Adrenal gland (tissue), 19 donors: ENCODE data around the gene FRAT1. TPM values are rescaled to one million over a fixed set of nuclear protein-coding genes. Genes with fewer than 3 reads are reported as not detected.

Source experiments
- DNase-seq, 7 donors: peaks; one replicate each; pipeline ENCODE4 v3.0.0-alpha.2; 2019 to 2020
- H3K27ac ChIP-seq, 5 donors: fragments of 200-600 bp; sonication (generic) in 4 of 5; 1 replicate in 3 of 5; 2 replicates in 2 of 5; pipeline versions ENCODE4 v1.5.1 to v1.8.0; 2016 to 2020; ENCODE audit warnings: mild to moderate bottlenecking in 1 of 5
- H3K27me3 ChIP-seq: fragments of 200-600 bp; 2 replicates; pipeline ENCODE4 v1.8.0; 2021
- H3K36me3 ChIP-seq, 2 donors: fragments of 200-600 bp; replicated peaks in 1 of 2; 1 replicate in 1 of 2; 2 replicates in 1 of 2; pipeline versions ENCODE4 v1.5.1 to v1.8.0; 2018 to 2022
- H3K4me1 ChIP-seq, 2 donors: fragments of 200-600 bp; replicated peaks in 1 of 2; 1 replicate in 1 of 2; 2 replicates in 1 of 2; pipeline versions ENCODE4 v1.5.1 to v1.8.0; 2018 to 2021
- H3K4me3 ChIP-seq, 4 donors: fragments of 200-600 bp; sonication (generic) in 3 of 4; one replicate each; pipeline ENCODE4 v1.5.1; 2016 to 2018
- H3K9me3 ChIP-seq, 3 donors: fragments of 200-600 bp; sonication (generic) in 1 of 3; replicated peaks in 1 of 3; 1 replicate in 2 of 3; 2 replicates in 1 of 3; pipeline versions ENCODE4 v1.5.1 to v1.8.0; 2016 to 2021
- CTCF ChIP-seq, 6 experiments: fragments of 450-650 bp in 4 of 6; fragments of 200-600 bp in 2 of 6; sonication (generic) in 1 of 6; IDR thresholded peaks; 1 replicate in 5 of 6; 2 replicates in 1 of 6; pipeline versions ENCODE4 v1.5.1 to v1.8.0; 2016 to 2021; ENCODE audit warnings: antibody characterized with exemption in 6 of 6, mild to moderate bottlenecking in 2 of 6, moderate library complexity in 1 of 6
- POLR2A ChIP-seq, 2 donors: fragments of 450-650 bp; IDR thresholded peaks; one replicate each; pipeline ENCODE4 v1.6.1; 2017; ENCODE audit warnings: antibody characterized with exemption in 2 of 2, mild to moderate bottlenecking in 2 of 2, moderate library complexity in 1 of 2
- WGBS, 4 donors: extraction: QIAGEN DNeasy Blood & Tissue Kit in 2 of 4; methylation state at CpG; one replicate each; pipeline versions ENCODE4 v1.1.5 to v1.1.7; 2013 to 2017; 5-methylcytosine and 5-hydroxymethylcytosine counted together
- intact Hi-C, 2 donors: fragments of 100-400 bp; cut with DNase I; formaldehyde crosslinking; loops; one replicate each; pipeline versions ENCODE4 v1.14.1 to v1.15.0; 2022 to 2023
- long read RNA-seq, 10 donors: library from polyadenylated mRNA in 3 of 10; unstranded in 2 of 10; stranded (forward) in 1 of 10; transcript quantifications; one replicate each; pipeline ENCODE4 v2.0.0 and lab custom pipeline, GENCODE V29; 2021 to 2026
- polyA plus RNA-seq, 3 donors: library from polyadenylated mRNA; stranded (reverse); fragments of 200-250 nt in 2 of 3; fragments of 350-450 nt in 1 of 3; fragmentation: Illumina TruSeq in 1 of 3; extraction: RNeasy Lipid Tissue Mini Kit (QIAGEN cat#74804) in 1 of 3; gene quantifications; one replicate each; pipeline ENCODE4 v1.2.3, GENCODE V29; 2013 to 2014
- total RNA-seq, 9 donors: library from RNA; depleted of rRNA in 4 of 9; stranded (reverse); fragments of >200 nt in 4 of 9; fragments of 120-200 nt in 1 of 9; fragmentation: NEBNext Ultra II Directional in 1 of 9; extraction: Animal tissue kit (Norgen Biotek cat#: 25700) in 1 of 9; gene quantifications; one replicate each; pipeline versions ENCODE4 v1.1.0 to v1.2.4, GENCODE V29; 2013 to 2023
- donor health status: healthy with polysubstance abuse.
- donor health status: Bipolar disorder and iron deficiency.
- donor health status: DM: yes; HTN: yes; CAD: no.
- donor health status: DM: no; HTN: no; CAD: no.
- donor health status: DM: no; HTN: no; CAD: no.
- donor health status: DM: yes; HTN: yes; CAD: no.

FRAT1 gene
- total RNA-seq: 10 to 100 TPM in 2 of 9 donors, 1 to 10 TPM in 7; 2.0 to 11.1 (median 7.4) TPM
- polyA plus RNA-seq: 1 to 10 TPM; 1.3 to 2.7 (median 2.3) TPM
- long read RNA-seq, donor 1: 0 reads
- long read RNA-seq, donor 2: 0 reads
- long read RNA-seq, donor 3, partial matches to known transcripts: 0 of 1 reads
- long read RNA-seq, donor 3, other reads (novel, unspliced or antisense): 0 of 1 reads
- long read RNA-seq, donor 4: 0 reads
- long read RNA-seq, donor 5, transcript FRAT1-201 (1 exons, 2,649 nt): major isoform, 34 of 37 reads
- long read RNA-seq, donor 5, partial matches to known transcripts: 0 of 37 reads
- long read RNA-seq, donor 5, other reads (novel, unspliced or antisense): 0 of 37 reads
- long read RNA-seq, donor 6, partial matches to known transcripts: 0 of 1 reads
- long read RNA-seq, donor 6, other reads (novel, unspliced or antisense): 0 of 1 reads
- long read RNA-seq, donor 7, partial matches to known transcripts: 0 of 4 reads
- long read RNA-seq, donor 7, other reads (novel, unspliced or antisense): 0 of 4 reads
- long read RNA-seq, donor 8, partial matches to known transcripts: 0 of 3 reads
- long read RNA-seq, donor 8, other reads (novel, unspliced or antisense): 0 of 3 reads
- long read RNA-seq, donor 9, partial matches to known transcripts: 0 of 2 reads
- long read RNA-seq, donor 9, other reads (novel, unspliced or antisense): 0 of 2 reads
- long read RNA-seq, donor 10, partial matches to known transcripts: 0 of 3 reads
- long read RNA-seq, donor 10, other reads (novel, unspliced or antisense): 0 of 3 reads

- peak; percentile 90 to 95 (median 94) for DNase-seq
- Histone ChIP-seq H3K27ac (peak within 1 kb of the TSS; percentile 93 to 98 (median 97)), H3K27me3 (no peaks in the 10 kb centered on the region), H3K4me1 (peaks cover 10 to 29% of the 10 kb centered on the region in 2 donors), H3K36me3 (no peaks in the 10 kb centered on the region), H3K4me3 (peak within 1 kb of the TSS; percentile 41 to 96 (median 62)), H3K9me3 (no peaks in the 10 kb centered on the region)
- WGBS, 4 donors: 0% methylated on average over 18 to 79 of the region's 79 CpGs
- intact Hi-C loops: loop anchor here in 1 of 2 donors (2.0 kb wide), 1 partner anchor 14 kb away; no protein-coding TSS in a partner anchor
- TF ChIP-seq CTCF (IDR thresholded peaks at IDR 0.05) (peak in 1 of 6 experiments; percentile 8), POLR2A (IDR thresholded peaks at IDR 0.05) (peak; percentile 74 to 93)
Measured at GRCh38 chr10:97318772-97319651, at the start of gene FRAT1. FRAT1 (plus strand) TSS chr10:97319271; CDS start chr10:97319454, 183 bp downstream.

GRCh38 chr10:97270523-97271154, 48.4 kb upstream of the FRAT1 start:
- 66 to 79% (median 78%) methylated on average over 3 of the region's 3 CpGs for WGBS, 4 donors
- TF ChIP-seq CTCF (IDR thresholded peaks at IDR 0.05) (no peak), POLR2A (IDR thresholded peaks at IDR 0.05) (no peak)
- no peaks in the 10 kb centered on the region for H3K4me1 ChIP-seq
- H3K4me3 ChIP-seq: no peak overlapping the region
- no peaks in the 10 kb centered on the region for H3K27me3 ChIP-seq
- no peak overlapping the region for H3K27ac ChIP-seq
- intact Hi-C loops: no loop called here
- H3K36me3 ChIP-seq: no peaks in the 10 kb centered on the region
- H3K9me3 ChIP-seq: no peaks in the 10 kb centered on the region
- DNase-seq: no peak

- H3K4me3 ChIP-seq: no peak overlapping the region
- WGBS, 4 donors: 92 to 100% (median 95%) methylated on average over 3 of the region's 3 CpGs
- no peaks in the 10 kb centered on the region for H3K27me3 ChIP-seq
- intact Hi-C loops: no loop called here
- DNase-seq: no peak
- TF ChIP-seq CTCF (IDR thresholded peaks at IDR 0.05) (no peak), POLR2A (IDR thresholded peaks at IDR 0.05) (no peak)
- H3K27ac ChIP-seq: no peak overlapping the region
- peaks cover 10 to 12% of the 10 kb centered on the region in 2 donors for H3K4me1 ChIP-seq
- H3K9me3 ChIP-seq: no peaks in the 10 kb centered on the region
- no peaks in the 10 kb centered on the region for H3K36me3 ChIP-seq
Measured at GRCh38 chr10:97273700-97274099, 45.4 kb upstream of the FRAT1 start.
